HG02759 (cell line): ENCODE data around the gene SERPINH1.

Experiments used
- ATAC-seq: cut with Tn5 transposase; IDR thresholded peaks from one replicate; pipeline ENCODE4 v1.9.1; 2021; ENCODE audit warnings: mild to moderate bottlenecking, moderate library complexity; ENCODE audit not compliant: unreplicated experiment

SERPINH1 gene

DNA sequence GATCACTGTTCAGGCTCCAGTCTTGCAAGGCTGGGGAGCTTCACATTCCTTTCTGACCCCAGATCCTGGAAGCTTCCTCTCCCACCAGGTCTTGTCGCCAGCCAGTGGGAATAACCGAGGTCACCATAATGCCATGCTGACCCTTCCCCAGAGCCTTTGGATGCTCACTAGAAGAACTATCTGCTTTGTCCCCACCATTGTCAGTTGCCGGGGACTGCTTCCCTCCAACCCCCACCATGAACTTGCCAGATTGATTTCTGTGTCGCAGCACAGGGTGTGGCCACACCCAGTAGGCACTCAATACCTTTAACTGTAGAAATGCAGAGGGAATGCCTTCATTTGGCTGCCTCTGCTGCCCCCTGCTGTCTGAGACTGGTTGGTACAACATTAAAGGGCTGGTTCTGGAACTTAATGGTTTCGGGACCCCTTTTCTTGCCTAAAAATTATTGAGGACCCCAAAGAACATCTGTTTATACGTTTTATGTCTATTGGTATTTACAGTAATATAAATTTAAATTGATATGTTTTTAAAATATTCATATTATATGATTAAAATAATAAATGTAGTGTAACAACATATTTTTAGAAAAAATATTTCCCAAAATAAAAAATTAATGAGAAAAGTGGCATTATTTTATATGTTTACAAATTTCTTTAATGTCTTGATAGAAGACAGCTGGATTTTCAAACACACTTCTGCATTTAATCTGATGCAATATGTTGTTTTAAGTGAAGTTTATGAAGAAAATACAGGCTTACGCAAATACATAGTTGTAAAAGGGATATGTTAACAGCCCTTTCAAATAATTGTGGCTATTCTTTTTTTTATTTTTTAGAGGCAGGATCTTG lies 29.6 kb upstream of the SERPINH1 start:
- peak; percentile 34 for ATAC-seq

DNA sequence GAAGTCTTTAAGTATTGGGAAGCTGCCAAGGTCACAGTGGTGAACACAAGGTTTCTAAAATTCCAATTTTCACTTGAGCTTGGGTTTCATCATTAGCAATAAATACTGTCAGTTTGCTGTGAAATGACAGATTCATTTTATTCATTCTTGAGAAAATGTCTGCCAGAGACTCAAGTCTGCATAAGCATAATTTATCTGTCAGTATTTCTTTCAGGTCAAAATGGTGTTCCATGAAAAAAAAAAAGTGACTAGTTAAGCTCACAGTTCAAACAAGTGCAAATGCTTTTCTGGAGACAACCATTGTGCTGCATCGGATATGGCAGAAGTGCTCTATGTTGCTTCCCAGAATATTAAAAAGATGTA lies 28.2 kb upstream of the SERPINH1 start:
- no peak for ATAC-seq

DNA sequence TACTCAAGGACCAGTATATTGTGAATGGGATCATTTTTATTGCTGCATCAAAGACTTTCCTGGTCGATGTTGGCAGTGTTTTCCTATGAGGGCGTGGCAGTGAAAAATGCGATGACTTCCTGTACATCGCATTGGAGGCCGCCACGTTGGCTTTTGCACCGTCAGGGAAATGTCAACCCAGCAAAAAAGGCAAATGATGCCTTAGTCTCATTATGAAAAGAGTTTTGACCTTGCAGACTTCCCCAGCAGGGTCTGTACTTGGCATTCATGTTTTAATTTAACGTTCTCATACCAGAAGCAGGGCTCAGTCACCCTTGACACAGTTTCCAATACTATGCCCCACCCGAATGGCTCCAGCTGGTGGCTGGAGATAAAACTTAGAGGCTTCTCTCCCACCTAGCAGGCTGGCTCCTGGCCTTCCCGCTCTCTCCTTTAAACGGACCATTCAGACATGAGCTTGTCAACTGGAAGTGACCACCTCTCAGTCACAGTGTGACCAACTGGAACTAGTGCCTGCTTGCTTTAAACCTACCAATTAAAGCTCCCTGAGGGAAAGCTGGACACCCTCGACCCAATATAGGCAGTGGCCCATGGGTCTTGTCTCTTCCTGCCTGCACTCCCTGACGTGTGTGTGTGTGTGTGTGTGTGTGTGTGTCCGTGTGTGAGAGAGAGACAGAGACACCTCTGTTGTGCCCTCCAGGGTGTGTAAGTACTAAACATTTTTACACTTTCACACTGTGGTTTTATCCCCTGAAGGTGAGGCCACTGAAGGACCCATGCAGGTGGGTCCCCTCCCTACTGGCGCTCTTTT lies 27.6 kb upstream of the SERPINH1 start:
- ATAC-seq, result no peak

DNA sequence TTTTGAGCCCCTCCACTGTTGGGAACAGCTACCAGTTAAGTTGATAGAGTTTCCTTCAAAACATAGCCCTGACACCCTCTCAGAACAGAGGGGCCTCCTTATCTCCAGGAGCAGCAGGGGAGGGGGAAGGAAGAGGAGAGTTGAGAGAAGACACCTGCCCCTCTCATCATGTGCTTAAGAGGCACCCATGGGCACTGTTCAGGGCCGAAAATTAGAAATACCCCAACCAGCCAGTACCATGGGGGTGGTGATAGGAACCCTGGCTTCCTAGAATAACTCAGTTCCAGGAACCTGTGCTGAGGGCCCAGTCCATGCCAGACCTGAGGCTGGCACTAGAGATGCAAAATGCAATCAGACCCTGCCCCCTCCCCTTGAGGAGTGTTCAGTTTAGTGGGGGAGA lies 27.0 kb upstream of the SERPINH1 start:
- no peak for ATAC-seq

- peak; percentile 78 for ATAC-seq
These were observed 25.0 kb upstream of the SERPINH1 start for GRCh38 chr11:75536786-75537641.

DNA sequence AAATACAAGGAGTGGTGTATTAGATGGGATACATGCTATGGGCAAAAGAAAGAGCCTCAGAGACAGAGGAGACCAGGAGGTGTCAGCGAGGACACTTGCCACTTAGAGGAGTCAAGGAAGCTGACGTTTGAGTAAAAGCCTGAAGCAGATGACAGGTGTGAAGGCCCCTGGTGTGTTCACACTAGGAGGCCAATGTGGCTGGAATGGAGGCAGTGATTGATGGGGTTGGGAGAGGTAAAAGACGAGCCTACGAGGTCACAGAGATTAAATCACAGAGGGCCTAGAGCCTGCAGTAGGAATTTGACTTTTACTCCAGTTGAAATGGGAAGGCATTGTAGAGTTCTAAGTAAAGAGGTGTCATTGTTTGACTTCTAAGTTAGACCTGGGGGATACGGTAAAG lies 24.3 kb upstream of the SERPINH1 start:
- no peak for ATAC-seq

GRCh38 chr11:75538150-75538942 lies 23.7 kb upstream of the SERPINH1 start:
- no peak for ATAC-seq

DNA sequence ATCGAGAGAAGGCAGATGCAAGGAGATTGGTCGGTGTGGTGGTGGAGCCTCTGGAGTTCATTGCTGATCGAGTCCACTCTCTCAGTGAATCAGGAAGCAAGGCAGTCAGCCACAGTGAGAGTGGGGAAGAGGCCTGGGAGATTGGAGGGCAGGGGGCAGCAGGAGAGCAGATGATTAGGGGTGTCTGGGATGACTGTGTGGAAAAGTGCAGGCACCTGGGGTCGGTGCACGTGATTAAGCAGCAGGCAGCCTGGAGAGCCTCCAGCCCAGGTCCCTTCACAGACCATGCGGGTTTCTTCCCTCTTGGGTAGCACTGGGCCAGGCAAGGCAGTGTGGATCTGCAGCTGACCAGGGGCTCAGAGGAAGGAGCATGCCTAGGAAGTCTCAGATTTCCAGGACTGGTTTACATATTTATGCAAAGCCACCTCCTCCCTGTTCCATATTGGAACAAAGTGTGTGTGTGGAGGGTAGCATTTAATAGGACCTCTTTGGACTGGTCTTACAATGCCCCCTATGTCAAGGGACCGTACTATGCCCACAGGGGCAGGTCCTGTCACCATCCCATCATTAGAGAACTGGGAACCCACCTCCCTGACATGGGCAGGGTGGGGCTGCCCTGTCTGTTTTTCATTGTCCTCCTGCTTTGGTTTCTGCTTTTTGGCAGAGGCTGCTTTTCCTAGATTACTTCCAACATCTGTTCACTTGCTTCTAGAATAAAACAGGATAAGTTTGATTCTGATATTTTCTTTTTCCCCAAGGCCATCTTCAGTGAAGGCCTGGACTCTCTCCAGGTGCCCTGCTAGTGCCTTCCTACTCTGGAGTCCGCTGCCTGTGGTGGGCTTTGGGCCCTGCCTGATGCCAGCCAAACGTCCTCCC lies 22.4 kb upstream of the SERPINH1 start:
- ATAC-seq, result no peak

GRCh38 chr11:75541193-75542087 lies 20.6 kb upstream of the SERPINH1 start:
- ATAC-seq, result no peak

DNA sequence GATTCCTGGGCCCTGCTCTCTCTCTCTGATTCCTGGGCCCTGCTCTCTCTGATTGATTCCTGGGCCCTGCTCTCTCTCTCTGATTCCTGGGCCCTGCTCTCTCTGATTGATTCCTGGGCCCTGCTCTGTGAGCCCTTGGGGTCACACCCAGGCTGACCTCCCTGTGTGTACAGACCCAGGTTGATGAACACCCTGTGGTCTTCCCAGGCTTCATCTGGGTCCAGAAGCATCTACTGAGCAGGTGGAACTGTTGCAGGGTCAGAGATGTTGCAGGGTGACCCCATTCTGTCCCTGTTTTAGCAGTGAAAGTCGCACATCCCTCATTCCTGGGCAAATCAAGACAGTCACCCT lies 20.0 kb upstream of the SERPINH1 start:
- no peak for ATAC-seq

GRCh38 chr11:75543806-75544205 lies 18.2 kb upstream of the SERPINH1 start:
- no peak for ATAC-seq

GRCh38 chr11:75547177-75547576 lies 14.9 kb upstream of the SERPINH1 start:
- ATAC-seq, result no peak

- no peak for ATAC-seq
These were observed 14.4 kb upstream of the SERPINH1 start for GRCh38 chr11:75547617-75548058.

DNA sequence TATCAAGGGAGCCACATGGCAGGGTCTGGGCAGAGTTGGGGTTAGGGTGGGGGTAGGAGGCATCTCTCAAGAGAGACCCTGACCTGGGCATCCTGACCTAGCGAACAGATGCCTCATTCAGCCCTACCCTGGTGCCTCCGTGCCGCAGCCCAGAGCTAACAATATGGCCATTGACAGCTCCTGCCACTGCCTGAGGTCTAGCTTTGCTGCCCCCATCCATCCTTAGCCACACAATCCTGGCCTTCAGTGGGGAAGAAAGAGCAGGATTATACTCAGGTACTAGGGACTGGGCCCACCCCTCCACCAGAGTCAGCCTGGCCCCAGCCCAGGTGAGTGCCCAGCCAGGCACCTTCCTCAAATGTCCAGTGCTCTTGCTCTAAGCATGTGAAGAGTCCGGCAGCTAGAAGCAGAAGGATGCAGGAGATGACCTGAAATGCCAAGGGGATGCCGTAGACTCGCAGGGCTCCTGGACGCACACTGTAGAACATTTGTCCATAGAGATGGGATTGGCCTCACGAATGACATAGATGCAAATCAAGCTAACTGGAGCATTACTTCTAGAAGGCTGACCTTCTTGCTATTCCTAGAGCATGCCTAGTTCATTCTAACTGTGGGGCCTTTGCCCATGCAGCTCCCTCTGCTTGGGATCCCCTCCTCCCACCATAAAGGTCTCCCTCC lies 13.3 kb upstream of the SERPINH1 start:
- ATAC-seq, result no peak

- no peak for ATAC-seq
These were observed 12.6 kb upstream of the SERPINH1 start for GRCh38 chr11:75549370-75549958.

GRCh38 chr11:75553182-75553581 lies 8.9 kb upstream of the SERPINH1 start:
- ATAC-seq, result no peak

DNA sequence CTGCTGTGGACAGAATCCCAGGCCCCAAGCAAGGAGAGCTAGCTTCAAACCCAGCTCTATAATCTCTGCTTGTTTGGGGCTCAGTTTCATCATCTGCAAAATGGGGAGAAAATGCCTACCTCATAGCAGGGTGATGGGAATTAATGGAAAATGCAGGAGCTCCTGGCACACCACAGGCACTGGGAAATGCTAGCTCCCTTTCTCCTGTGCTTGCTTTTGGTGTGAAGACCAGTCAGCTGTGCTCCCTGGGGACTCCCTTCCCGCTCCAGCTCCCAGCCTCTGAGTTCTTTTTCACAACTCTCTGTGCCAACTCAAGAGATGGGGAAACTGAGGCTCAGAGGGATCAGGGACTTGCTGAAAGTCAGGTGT lies 8.2 kb upstream of the SERPINH1 start:
- ATAC-seq, result no peak
